Ascending aorta (tissue), 2 donors: ENCODE results near the gene ZFAND2B. TPM values are rescaled to one million over a fixed set of nuclear protein-coding genes. Genes with fewer than 3 reads are reported as not detected.
A peak's percentile ranks its signal among the peaks of the same experiment; 100 is the strongest.

Experiments used
- DNase-seq, 2 donors: peaks; one replicate each; pipeline ENCODE4 v3.0.0-alpha.2; 2019; ENCODE audit warnings: low spot score in 2 of 2
- H3K27ac ChIP-seq, 2 donors: fragments of 200-600 bp; sonication (generic); one replicate each; pipeline ENCODE4 v1.5.1; 2016 to 2017; ENCODE audit warnings: mild to moderate bottlenecking in 1 of 2
- H3K27me3 ChIP-seq: fragments of 200-600 bp; sonication (generic); one replicate; pipeline ENCODE4 v1.5.1; 2017
- H3K36me3 ChIP-seq, 2 donors: fragments of 200-600 bp; sonication (generic); one replicate each; pipeline ENCODE4 v1.5.1; 2016
- H3K4me1 ChIP-seq, 2 donors: fragments of 200-600 bp; sonication (generic); one replicate each; pipeline ENCODE4 v1.5.1; 2016 to 2017; ENCODE audit warnings: mild to moderate bottlenecking in 1 of 2
- H3K4me3 ChIP-seq, 2 donors: fragments of 200-600 bp; sonication (generic); one replicate each; pipeline ENCODE4 v1.5.1; 2016 to 2017; ENCODE audit warnings: mild to moderate bottlenecking in 1 of 2
- H3K9me3 ChIP-seq, 2 donors: fragments of 200-600 bp; sonication (generic); one replicate each; pipeline ENCODE4 v1.5.1; 2016
- CTCF ChIP-seq, 3 experiments: fragments of 200-600 bp in 2 of 3; fragments of 450-650 bp in 1 of 3; sonication (generic) in 2 of 3; IDR thresholded peaks; one replicate each; pipeline ENCODE4 v1.5.1; 2016 to 2019; ENCODE audit warnings: antibody characterized with exemption in 3 of 3, mild to moderate bottlenecking in 1 of 3, moderate library complexity in 1 of 3
- intact Hi-C: fragments of 100-400 bp; cut with DNase I; formaldehyde crosslinking; loops from one replicate; pipeline ENCODE4 v1.15.1; 2023
- total RNA-seq: library from RNA; depleted of rRNA; stranded (reverse); fragments of >200 nt; gene quantifications from one replicate; pipeline ENCODE4 v1.1.0, GENCODE V29; 2016

The ZFAND2B gene
- total RNA-seq, 1 donor from 2014 or later, result 225 TPM

GRCh38 chr2:219245899-219246230, 39.3 kb downstream of the ZFAND2B start:
- H3K4me3 ChIP-seq, result peak overlapping the region; percentile 82 to 96
- no peak for TF ChIP-seq CTCF (IDR thresholded peaks at IDR 0.05)
- no peaks in the 10 kb centered on the region for H3K9me3 ChIP-seq
- H3K27ac ChIP-seq, result peak overlapping the region; percentile 96 to 99
- H3K4me1 ChIP-seq, result peaks cover 24 to 45% of the 10 kb centered on the region in 2 donors
- no peak for DNase-seq
- intact Hi-C loops, result loop anchor here (1.0 kb wide), 3 partner anchors 17 to 49 kb away; partner anchors contain the start of genes ANKZF1, ATG9A and DNAJB2
- H3K27me3 ChIP-seq, result no peaks in the 10 kb centered on the region
- peaks cover 9 to 16% of the 10 kb centered on the region in 2 donors for H3K36me3 ChIP-seq

GRCh38 chr2:219246559-219246958, 40.0 kb downstream of the ZFAND2B start:
- DNase-seq, result no peak
- Histone ChIP-seq H3K27ac (peak overlapping the region; percentile 96 to 99), H3K9me3 (no peaks in the 10 kb centered on the region), H3K4me1 (peaks cover 24 to 52% of the 10 kb centered on the region in 2 donors), H3K36me3 (peaks cover 9 to 23% of the 10 kb centered on the region in 2 donors), H3K27me3 (no peaks in the 10 kb centered on the region), H3K4me3 (peak overlapping the region in 1 of 2 donors; percentile 96)
- intact Hi-C loops, result no loop called here
- no peak for TF ChIP-seq CTCF (IDR thresholded peaks at IDR 0.05)

GRCh38 chr2:219247678-219248642, 41.4 kb downstream of the ZFAND2B start:
- Histone ChIP-seq H3K27ac (peak overlapping the region; percentile 96 to 99), H3K4me3 (peak overlapping the region in 1 of 2 donors; percentile 46), H3K9me3 (no peaks in the 10 kb centered on the region), H3K27me3 (no peaks in the 10 kb centered on the region), H3K36me3 (peaks cover 9 to 23% of the 10 kb centered on the region in 2 donors), H3K4me1 (peaks cover 24 to 65% of the 10 kb centered on the region in 2 donors)
- TF ChIP-seq CTCF (IDR thresholded peaks at IDR 0.05), result no peak
- intact Hi-C loops, result no loop called here
- DNase-seq, result no peak

GRCh38 chr2:219248845-219249202, 42.2 kb downstream of the ZFAND2B start:
- Histone ChIP-seq H3K4me3 (peak overlapping the region; percentile 11 to 46), H3K27me3 (no peaks in the 10 kb centered on the region)
- intact Hi-C loops, result loop anchor here (1.0 kb wide), 4 partner anchors 25 to 139 kb away; partner anchors contain the start of genes DNAJB2 and ZFAND2B

More at GRCh38 chr2:219248845-219249202, 42.2 kb downstream of the ZFAND2B start:
- H3K27ac ChIP-seq, result peak overlapping the region; percentile 96 to 99
- H3K9me3 ChIP-seq, result no peaks in the 10 kb centered on the region
- DNase-seq, result no peak
- H3K4me1 ChIP-seq, result peaks cover 24 to 65% of the 10 kb centered on the region in 2 donors
- TF ChIP-seq CTCF (IDR thresholded peaks at IDR 0.05), result no peak
- H3K36me3 ChIP-seq, result peaks cover 9 to 23% of the 10 kb centered on the region in 2 donors
